MM.1S (cell line): Measurements from ENCODE around the gene CXCR5.

Experiments used
- EZH2 ChIP-seq: fragments of 300-600 bp; sonication (generic); optimal IDR thresholded peaks from 2 replicates; pipeline ENCODE3; 2017; ENCODE audit warnings: low read depth, mild to moderate bottlenecking, antibody characterized with exemption, low read length, mixed read lengths
- TF ChIP-seq, protein P1 (sequence below): fragments of 300-600 bp; sonication (generic); IDR thresholded peaks from 2 replicates; pipeline ENCODE4 v1.5.1; 2016; ENCODE audit warnings: antibody characterized with exemption, low read length, mixed read lengths

DNA sequence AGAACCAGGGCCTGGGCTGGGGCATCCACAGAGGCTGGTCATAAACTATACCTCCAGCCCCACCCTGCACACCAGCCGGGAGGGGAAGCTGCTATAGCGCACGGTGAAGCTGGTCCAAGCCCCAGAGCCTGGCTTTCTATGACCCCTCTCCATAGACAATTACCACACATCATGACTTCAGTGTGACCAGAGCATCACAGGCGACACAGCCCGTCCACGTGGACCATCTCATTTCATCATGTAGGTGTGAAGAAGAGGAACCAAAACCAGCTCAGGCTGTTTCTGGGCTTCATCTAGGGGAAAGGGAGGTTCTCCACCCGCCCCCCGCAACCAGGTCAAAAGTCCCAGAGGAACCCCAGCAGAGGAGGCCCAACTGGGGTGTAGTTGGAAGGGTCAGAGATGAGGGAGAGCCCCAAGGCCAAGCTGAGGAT, 3.0 kb downstream of the CXCR5 start:
- TF ChIP-seq EZH2 = no peak
- TF ChIP-seq, protein P1, sequence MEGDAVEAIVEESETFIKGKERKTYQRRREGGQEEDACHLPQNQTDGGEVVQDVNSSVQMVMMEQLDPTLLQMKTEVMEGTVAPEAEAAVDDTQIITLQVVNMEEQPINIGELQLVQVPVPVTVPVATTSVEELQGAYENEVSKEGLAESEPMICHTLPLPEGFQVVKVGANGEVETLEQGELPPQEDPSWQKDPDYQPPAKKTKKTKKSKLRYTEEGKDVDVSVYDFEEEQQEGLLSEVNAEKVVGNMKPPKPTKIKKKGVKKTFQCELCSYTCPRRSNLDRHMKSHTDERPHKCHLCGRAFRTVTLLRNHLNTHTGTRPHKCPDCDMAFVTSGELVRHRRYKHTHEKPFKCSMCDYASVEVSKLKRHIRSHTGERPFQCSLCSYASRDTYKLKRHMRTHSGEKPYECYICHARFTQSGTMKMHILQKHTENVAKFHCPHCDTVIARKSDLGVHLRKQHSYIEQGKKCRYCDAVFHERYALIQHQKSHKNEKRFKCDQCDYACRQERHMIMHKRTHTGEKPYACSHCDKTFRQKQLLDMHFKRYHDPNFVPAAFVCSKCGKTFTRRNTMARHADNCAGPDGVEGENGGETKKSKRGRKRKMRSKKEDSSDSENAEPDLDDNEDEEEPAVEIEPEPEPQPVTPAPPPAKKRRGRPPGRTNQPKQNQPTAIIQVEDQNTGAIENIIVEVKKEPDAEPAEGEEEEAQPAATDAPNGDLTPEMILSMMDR = no peak
